GM18526 (cell line): ENCODE data around the gene TSHZ2.

ENCODE experiments used
- POLR2A ChIP-seq: IDR thresholded peaks from 3 replicates; pipeline ENCODE4 v1.6.1; 2011; ENCODE audit not compliant: insufficient read length; ENCODE audit errors: extremely low read depth

TSHZ2 gene

GRCh38 chr20:53159160-53159559 is 187.0 kb downstream of the TSHZ2 start:
- TF ChIP-seq POLR2A = no peak

GRCh38 chr20:53161073-53161472 is 188.9 kb downstream of the TSHZ2 start:
- TF ChIP-seq POLR2A = no peak

GRCh38 chr20:53161473-53161872 is 189.3 kb downstream of the TSHZ2 start:
- TF ChIP-seq POLR2A = no peak

GRCh38 chr20:53162251-53162835 is 190.2 kb downstream of the TSHZ2 start:
- TF ChIP-seq POLR2A = no peak

- no peak for TF ChIP-seq POLR2A
These were observed 191.3 kb downstream of the TSHZ2 start for GRCh38 chr20:53163486-53163885.

- no peak for TF ChIP-seq POLR2A
These were observed 191.9 kb downstream of the TSHZ2 start for GRCh38 chr20:53164072-53164471.

GRCh38 chr20:53165452-53165851 is 193.3 kb downstream of the TSHZ2 start:
- no peak for TF ChIP-seq POLR2A

- no peak for TF ChIP-seq POLR2A
These were observed 196.3 kb downstream of the TSHZ2 start for GRCh38 chr20:53168491-53168890.

- no peak for TF ChIP-seq POLR2A
These were observed 198.0 kb downstream of the TSHZ2 start for GRCh38 chr20:53170196-53170595.

- TF ChIP-seq POLR2A = no peak
These were observed 198.9 kb downstream of the TSHZ2 start for GRCh38 chr20:53171065-53171464.

GRCh38 chr20:53174454-53174853 is 202.3 kb downstream of the TSHZ2 start:
- TF ChIP-seq POLR2A = no peak

GRCh38 chr20:53175135-53175780 is 203.1 kb downstream of the TSHZ2 start:
- no peak for TF ChIP-seq POLR2A

GRCh38 chr20:53176134-53176533 is 204.0 kb downstream of the TSHZ2 start:
- no peak for TF ChIP-seq POLR2A

GRCh38 chr20:53177687-53178086 is 205.5 kb downstream of the TSHZ2 start:
- no peak for TF ChIP-seq POLR2A

GRCh38 chr20:53179749-53180148 is 207.6 kb downstream of the TSHZ2 start:
- no peak for TF ChIP-seq POLR2A

GRCh38 chr20:53180928-53181362 is 208.8 kb downstream of the TSHZ2 start:
- no peak for TF ChIP-seq POLR2A

- TF ChIP-seq POLR2A = no peak
These were observed 209.8 kb downstream of the TSHZ2 start for GRCh38 chr20:53181866-53182376.
